ENCODE data around the gene METTL23.
"Not testable (repeated sequence)": the region's sequence is repeated elsewhere in the genome, so short reads cannot be mapped to it uniquely, and the experiment has no call there.

- TF ChIP-seq, protein P1, sequence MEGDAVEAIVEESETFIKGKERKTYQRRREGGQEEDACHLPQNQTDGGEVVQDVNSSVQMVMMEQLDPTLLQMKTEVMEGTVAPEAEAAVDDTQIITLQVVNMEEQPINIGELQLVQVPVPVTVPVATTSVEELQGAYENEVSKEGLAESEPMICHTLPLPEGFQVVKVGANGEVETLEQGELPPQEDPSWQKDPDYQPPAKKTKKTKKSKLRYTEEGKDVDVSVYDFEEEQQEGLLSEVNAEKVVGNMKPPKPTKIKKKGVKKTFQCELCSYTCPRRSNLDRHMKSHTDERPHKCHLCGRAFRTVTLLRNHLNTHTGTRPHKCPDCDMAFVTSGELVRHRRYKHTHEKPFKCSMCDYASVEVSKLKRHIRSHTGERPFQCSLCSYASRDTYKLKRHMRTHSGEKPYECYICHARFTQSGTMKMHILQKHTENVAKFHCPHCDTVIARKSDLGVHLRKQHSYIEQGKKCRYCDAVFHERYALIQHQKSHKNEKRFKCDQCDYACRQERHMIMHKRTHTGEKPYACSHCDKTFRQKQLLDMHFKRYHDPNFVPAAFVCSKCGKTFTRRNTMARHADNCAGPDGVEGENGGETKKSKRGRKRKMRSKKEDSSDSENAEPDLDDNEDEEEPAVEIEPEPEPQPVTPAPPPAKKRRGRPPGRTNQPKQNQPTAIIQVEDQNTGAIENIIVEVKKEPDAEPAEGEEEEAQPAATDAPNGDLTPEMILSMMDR (IDR thresholded peaks at IDR 0.05): not testable (repeated sequence)
- not testable (repeated sequence) for TF ChIP-seq POLR2A (IDR thresholded peaks at IDR 0.05)
Measured at GRCh38 chr17:76722977-76723376, 3.7 kb upstream of the METTL23 start.

All from Peyer's patch (tissue), 4 donors.